ENCODE results near the gene CD274. TPM values are rescaled to one million over a fixed set of nuclear protein-coding genes. Genes with fewer than 3 reads are reported as not detected.

CD274 gene
- total and polyA plus RNA-seq, 10 of the 15 experiments (the other 5 are each of a cell fraction or from before 2014, with no cell fraction given), result 9.4 to 128 (median 24.6) TPM

GRCh38 chr9:5489630-5490490, 39.5 kb downstream of the CD274 start:
- no TSS peak for BruUV-seq (replicated peaks)
- Histone ChIP-seq H2AFZ (ENCODE audit: control insufficient read depth, low read depth, low read length) (no peak overlapping the region), H3K4me1 (ENCODE audit: control insufficient read depth, insufficient read depth, low read length) (peaks cover 16% of the 10 kb centered on the region), H3K27me3 (replicated peaks in 1 of 2; ENCODE audit: control insufficient read depth in 2 of 2, insufficient read depth in 2 of 2, low read length in 1 of 2) (no peaks in the 10 kb centered on the region), H3K36me3 (ENCODE audit: control insufficient read depth in 2 of 2, insufficient read depth in 2 of 2, low read length in 1 of 2) (no peaks in the 10 kb centered on the region; a peak in 1 of 4 replicates), H3K9ac (ENCODE audit: control insufficient read depth, insufficient read depth, low read length) (no peak overlapping the region), H3K4me3 (no peak overlapping the region), H3K79me2 (ENCODE audit: control insufficient read depth, insufficient read depth, low read length) (no peaks in the 10 kb centered on the region), H3K27ac (ENCODE audit: control insufficient read depth, insufficient read depth) (no peak overlapping the region), H3K9me3 (replicated peaks; ENCODE audit: control insufficient read depth, insufficient read depth, low read length) (no peaks in the 10 kb centered on the region), H4K20me1 (ENCODE audit: control insufficient read depth, insufficient read depth) (no peaks in the 10 kb centered on the region), H3K4me2 (ENCODE audit: control insufficient read depth, insufficient read depth) (no peak overlapping the region)
- ChIA-PET RAD21 (ENCODE audit: unreplicated experiment) (interaction anchor here (1.8 to 2.3 kb wide), 2 partner anchors 10 to 47 kb away, joined by 4 to 8 read pairs; no protein-coding TSS in a partner anchor), CTCF (interaction anchor here (0.6 to 3.1 kb wide), 5 partner anchors 10 to 111 kb away, joined by 3 to 14 read pairs (median 4); no protein-coding TSS in a partner anchor), POLR2A (interaction anchor here (0.6 to 1.5 kb wide), 5 partner anchors 9 to 534 kb away, joined by 3 to 10 read pairs (median 3); partner anchors contain the start of gene PDCD1LG2), SMC1A (ENCODE audit: uncharacterized antibody, unreplicated experiment) (interaction anchor here (0.6 to 2.1 kb wide), 14 partner anchors 10 to 1368 kb away, joined by 3 to 11 read pairs (median 4); partner anchors contain the start of gene PDCD1LG2)
- WGBS (ENCODE audit: insufficient coverage, insufficient replicate concordance, low lambda C conversion rate, missing lambda C conversion rate), result 75% methylated on average over 9 of the region's 9 CpGs
- ATAC-seq (no peak), FAIRE-seq (no peak), DNase-seq (ENCODE audit: low read depth, low spot score) (no peak)
- TF ChIP-seq KDM1A (IDR thresholded peaks at IDR 0.05; ENCODE audit: borderline replicate concordance), result no peak
- no peak for TF ChIP-seq CTCF (IDR thresholded peaks at IDR 0.05 in 2 of 3, conservative IDR thresholded peaks at IDR 0.05 in 1 of 3; ENCODE audit: control insufficient read depth in 2 of 3, extremely low read depth in 1 of 3, insufficient read depth in 1 of 3, low read depth in 3 of 3, low read length in 3 of 3)
- TF ChIP-seq ZNF274 (IDR thresholded peaks at IDR 0.05; ENCODE audit: insufficient read depth, insufficient read length), result no peak
- no peak for TF ChIP-seq KLF5 (IDR thresholded peaks at IDR 0.05; ENCODE audit: partially characterized antibody)
- TF ChIP-seq BCL3 (IDR thresholded peaks at IDR 0.05; ENCODE audit: borderline replicate concordance, insufficient read depth, low read depth, low read length, poor library complexity, severe bottlenecking), result no peak
- TF ChIP-seq POLR2AphosphoS2 (IDR thresholded peaks at IDR 0.05; ENCODE audit: low read depth, low read length), result no peak
- no peak for TF ChIP-seq IRF3 (IDR thresholded peaks at IDR 0.05)
- no peak for TF ChIP-seq NFYA (IDR thresholded peaks at IDR 0.05; ENCODE audit: borderline replicate concordance, low read depth, low read length)
- no peak for TF ChIP-seq JUNB (IDR thresholded peaks at IDR 0.05)
- TF ChIP-seq ZBTB40 (IDR thresholded peaks at IDR 0.05; ENCODE audit: borderline replicate concordance), result no peak
- no peak for TF ChIP-seq BRCA1 (IDR thresholded peaks at IDR 0.05; ENCODE audit: low read depth, low read length)
- in situ Hi-C loops (cut with MboI) (no loop called here), intact Hi-C loops (cut with micrococcal nuclease; ENCODE audit: unreplicated experiment) (no loop called here)

Measured in GM12878 (cell line).